ENCODE results near the gene TMEM30B.
A peak's percentile ranks its signal among the peaks of the same experiment; 100 is the strongest.
"Not testable (repeated sequence)": the region's sequence is repeated elsewhere in the genome, so short reads cannot be mapped to it uniquely, and the experiment has no call there.

The TMEM30B gene

GRCh38 chr14:61320806-61321384 lies 39.8 kb upstream of the TMEM30B start:
- TF ChIP-seq JUND (IDR thresholded peaks at IDR 0.05; ENCODE audit: low read depth), result no peak
- peak; percentile 48 to 92 for DNase-seq (ENCODE audit: low read depth in 1 of 2, low spot score in 1 of 2)
- in situ Hi-C loops (cut with HindIII; ENCODE audit: low pct_unique_long_range_greater_than_20kb, low sequenced_read_pairs), result no loop called here

- in situ Hi-C loops (cut with HindIII; ENCODE audit: low pct_unique_long_range_greater_than_20kb, low sequenced_read_pairs); DNase-seq (ENCODE audit: low read depth in 1 of 2, low spot score in 1 of 2): not testable (repeated sequence)
Observed at GRCh38 chr14:61320170-61320569, 39.0 kb upstream of the TMEM30B start.

- no peak for DNase-seq (ENCODE audit: low read depth in 1 of 2, low spot score in 1 of 2)
- in situ Hi-C loops (cut with HindIII; ENCODE audit: low pct_unique_long_range_greater_than_20kb, low sequenced_read_pairs), result no loop called here
- no peak for TF ChIP-seq JUND (IDR thresholded peaks at IDR 0.05; ENCODE audit: low read depth)
Observed at GRCh38 chr14:61319706-61320105, 38.6 kb upstream of the TMEM30B start.

- in situ Hi-C loops (cut with HindIII; ENCODE audit: low pct_unique_long_range_greater_than_20kb, low sequenced_read_pairs), result no loop called here
Observed at GRCh38 chr14:61319086-61319485, 37.9 kb upstream of the TMEM30B start.

GRCh38 chr14:61315313-61315712 lies 34.2 kb upstream of the TMEM30B start:
- DNase-seq (ENCODE audit: low read depth in 1 of 2, low spot score in 1 of 2), result no peak

More at GRCh38 chr14:61319086-61319485, 37.9 kb upstream of the TMEM30B start:
- DNase-seq (ENCODE audit: low read depth in 1 of 2, low spot score in 1 of 2), result no peak
- TF ChIP-seq JUND (IDR thresholded peaks at IDR 0.05; ENCODE audit: low read depth), result no peak

GRCh38 chr14:61308701-61309100 lies 27.6 kb upstream of the TMEM30B start:
- in situ Hi-C loops (cut with HindIII; ENCODE audit: low pct_unique_long_range_greater_than_20kb, low sequenced_read_pairs); DNase-seq (ENCODE audit: low read depth in 1 of 2, low spot score in 1 of 2): not testable (repeated sequence)

More at GRCh38 chr14:61315313-61315712, 34.2 kb upstream of the TMEM30B start:
- no peak for TF ChIP-seq JUND (IDR thresholded peaks at IDR 0.05; ENCODE audit: low read depth)
- in situ Hi-C loops (cut with HindIII; ENCODE audit: low pct_unique_long_range_greater_than_20kb, low sequenced_read_pairs), result no loop called here

- TF ChIP-seq JUND (IDR thresholded peaks at IDR 0.05; ENCODE audit: low read depth), result no peak
- no peak for DNase-seq (ENCODE audit: low read depth in 1 of 2, low spot score in 1 of 2)
- in situ Hi-C loops (cut with HindIII; ENCODE audit: low pct_unique_long_range_greater_than_20kb, low sequenced_read_pairs), result no loop called here
Observed at GRCh38 chr14:61308198-61308597, 27.1 kb upstream of the TMEM30B start.

GRCh38 chr14:61304688-61305087 lies 23.6 kb upstream of the TMEM30B start:
- no peak for DNase-seq (ENCODE audit: low read depth in 1 of 2, low spot score in 1 of 2)
- TF ChIP-seq JUND (IDR thresholded peaks at IDR 0.05; ENCODE audit: low read depth), result no peak
- in situ Hi-C loops (cut with HindIII; ENCODE audit: low pct_unique_long_range_greater_than_20kb, low sequenced_read_pairs), result no loop called here

GRCh38 chr14:61300754-61301153 lies 19.6 kb upstream of the TMEM30B start:
- no peak for DNase-seq (ENCODE audit: low read depth in 1 of 2, low spot score in 1 of 2)
- in situ Hi-C loops (cut with HindIII; ENCODE audit: low pct_unique_long_range_greater_than_20kb, low sequenced_read_pairs), result no loop called here
- no peak for TF ChIP-seq JUND (IDR thresholded peaks at IDR 0.05; ENCODE audit: low read depth)

- DNase-seq (ENCODE audit: low read depth in 1 of 2, low spot score in 1 of 2), result no peak
- in situ Hi-C loops (cut with HindIII; ENCODE audit: low pct_unique_long_range_greater_than_20kb, low sequenced_read_pairs), result no loop called here
- no peak for TF ChIP-seq JUND (IDR thresholded peaks at IDR 0.05; ENCODE audit: low read depth)
Observed at GRCh38 chr14:61300209-61300608, 19.1 kb upstream of the TMEM30B start.

- no peak for TF ChIP-seq JUND (IDR thresholded peaks at IDR 0.05; ENCODE audit: low read depth)
- in situ Hi-C loops (cut with HindIII; ENCODE audit: low pct_unique_long_range_greater_than_20kb, low sequenced_read_pairs), result no loop called here
Observed at GRCh38 chr14:61298824-61299223, 17.7 kb upstream of the TMEM30B start.

GRCh38 chr14:61297581-61297980 lies 16.4 kb upstream of the TMEM30B start:
- TF ChIP-seq JUND (IDR thresholded peaks at IDR 0.05; ENCODE audit: low read depth), result no peak
- no peak for DNase-seq (ENCODE audit: low read depth in 1 of 2, low spot score in 1 of 2)
- in situ Hi-C loops (cut with HindIII; ENCODE audit: low pct_unique_long_range_greater_than_20kb, low sequenced_read_pairs), result no loop called here

More at GRCh38 chr14:61298824-61299223, 17.7 kb upstream of the TMEM30B start:
- DNase-seq (ENCODE audit: low read depth in 1 of 2, low spot score in 1 of 2), result no peak

- DNase-seq (ENCODE audit: low read depth in 1 of 2, low spot score in 1 of 2), result peak; percentile 25 to 70
Observed at GRCh38 chr14:61296719-61297502, 15.8 kb upstream of the TMEM30B start.

More at GRCh38 chr14:61296719-61297502, 15.8 kb upstream of the TMEM30B start:
- TF ChIP-seq JUND (IDR thresholded peaks at IDR 0.05; ENCODE audit: low read depth), result no peak
- in situ Hi-C loops (cut with HindIII; ENCODE audit: low pct_unique_long_range_greater_than_20kb, low sequenced_read_pairs), result no loop called here
